ENCODE data around the gene CLTB. TPM values are rescaled to one million over a fixed set of nuclear protein-coding genes. Genes with fewer than 3 reads are reported as not detected.

CLTB gene
- total and polyA plus RNA-seq, 2 of the 13 experiments (the other 11 are each of a cell fraction or from before 2014, with no cell fraction given): 23.3 to 33.8 TPM

GRCh38 chr5:176447591-176447977 is 31.2 kb upstream of the CLTB start (continued):
- no peak for TF ChIP-seq HNF4G (IDR thresholded peaks at IDR 0.05; ENCODE audit: borderline replicate concordance, low read depth, low read length)
- TF ChIP-seq HNF4G (CRISPR knock-in tag; IDR thresholded peaks at IDR 0.05; ENCODE audit: borderline replicate concordance, low read depth): 0 out of 2 replicates have a peak, but pooled peaks have one; percentile 24
- no peak; the same call in 1 of the 2 replicates for TF ChIP-seq PHF8 (CRISPR knock-in tag; IDR thresholded peaks at IDR 0.05)
- TF ChIP-seq HNRNPLL (IDR thresholded peaks at IDR 0.05; ENCODE audit: low read depth, low read length, poor library complexity, severe bottlenecking): peak; percentile 61
- no peak for TF ChIP-seq ZNF33B (CRISPR knock-in tag; IDR thresholded peaks at IDR 0.05)
- no peak for TF ChIP-seq THAP7 (CRISPR knock-in tag; IDR thresholded peaks at IDR 0.05)
- TF ChIP-seq PHB2 (IDR thresholded peaks at IDR 0.05; ENCODE audit: partially characterized antibody): no peak
- TF ChIP-seq DMAP1 (CRISPR knock-in tag; IDR thresholded peaks at IDR 0.05): peak; percentile 79; the same call in 1 of the 2 replicates
- no peak for TF ChIP-seq ZC3H4 (CRISPR knock-in tag; IDR thresholded peaks at IDR 0.05; ENCODE audit: borderline replicate concordance)
- no peak for TF ChIP-seq RBM22 (optimal IDR thresholded peaks at IDR 0.05; ENCODE audit: low read length)
- peak; percentile 86; the same call in 1 of the 2 replicates for TF ChIP-seq ZBTB10 (CRISPR knock-in tag; IDR thresholded peaks at IDR 0.05; ENCODE audit: borderline replicate concordance)
- TF ChIP-seq NPAS2 (CRISPR knock-in tag; IDR thresholded peaks at IDR 0.05; ENCODE audit: borderline replicate concordance): no peak
- no peak for TF ChIP-seq SIX1 (CRISPR knock-in tag; IDR thresholded peaks at IDR 0.05; ENCODE audit: borderline replicate concordance)
- TF ChIP-seq JUND (CRISPR knock-in tag; IDR thresholded peaks at IDR 0.05): 0 out of 2 replicates have a peak, but pooled peaks have one; percentile 8
- no peak; the same call in 1 of the 2 replicates for TF ChIP-seq RBFOX2 (IDR thresholded peaks at IDR 0.05; ENCODE audit: low read depth, low read length)

Data from HepG2 (cell line).